ENCODE measurements around the gene DTWD2.
"Not testable (repeated sequence)": the region's sequence is repeated elsewhere in the genome, so short reads cannot be mapped to it uniquely, and the experiment has no call there.

Gene DTWD2

DNA sequence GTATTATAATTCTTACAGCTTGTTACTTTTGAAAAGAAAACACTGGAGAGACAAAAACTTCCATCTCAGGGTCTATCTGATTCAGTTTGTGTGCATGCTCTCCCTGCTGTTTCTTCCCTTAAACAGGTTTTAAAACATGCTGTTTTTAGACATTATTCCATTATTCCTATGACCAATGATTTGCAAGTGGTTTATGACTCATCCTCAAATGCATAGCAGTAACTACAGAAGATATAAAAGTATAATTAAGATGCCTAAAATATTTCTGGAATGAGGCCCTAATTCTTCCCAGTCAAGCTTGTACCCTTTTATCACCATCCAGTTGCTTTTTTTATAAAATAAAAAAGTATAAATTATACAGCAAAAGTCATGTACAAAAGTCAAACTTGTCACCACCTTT lies 3.7 kb downstream of the DTWD2 start:
- Mint-ChIP-seq H3K9me3 (no peaks in the 10 kb centered on the region), H3K4me1 (peaks cover 7 to 38% of the 10 kb centered on the region in 2 donors), H3K36me3 (peaks cover 0 to 6% of the 10 kb centered on the region in 2 donors), H3K4me3 (no peak overlapping the region), H3K27me3 (no peaks in the 10 kb centered on the region), H3K27ac (no peak overlapping the region)
- ATAC-seq (replicated peaks), result no peak
- no peak for DNase-seq

DNA sequence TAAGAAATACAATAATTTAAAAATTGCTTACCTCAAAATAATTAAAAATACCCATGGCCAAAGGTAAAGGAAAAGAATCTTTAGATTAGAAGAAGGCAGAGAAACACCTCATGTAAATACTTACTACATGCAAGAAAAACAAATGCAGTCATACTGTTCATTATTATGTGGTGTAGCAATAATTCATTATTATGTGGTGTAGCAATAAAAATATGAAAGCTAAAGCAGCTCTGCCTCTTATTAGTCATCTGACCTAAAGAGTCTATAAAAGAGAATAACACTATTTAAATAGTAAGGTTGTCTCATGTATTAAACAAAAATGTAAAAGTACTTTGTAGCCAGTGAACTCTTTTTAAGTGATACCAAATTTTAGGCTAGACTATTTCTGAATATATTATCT lies 6.6 kb downstream of the DTWD2 start:
- ATAC-seq (replicated peaks) (no peak), DNase-seq (no peak)
- H3K4me1 Mint-ChIP-seq, result peaks cover 8 to 27% of the 10 kb centered on the region in 2 donors

DNA sequence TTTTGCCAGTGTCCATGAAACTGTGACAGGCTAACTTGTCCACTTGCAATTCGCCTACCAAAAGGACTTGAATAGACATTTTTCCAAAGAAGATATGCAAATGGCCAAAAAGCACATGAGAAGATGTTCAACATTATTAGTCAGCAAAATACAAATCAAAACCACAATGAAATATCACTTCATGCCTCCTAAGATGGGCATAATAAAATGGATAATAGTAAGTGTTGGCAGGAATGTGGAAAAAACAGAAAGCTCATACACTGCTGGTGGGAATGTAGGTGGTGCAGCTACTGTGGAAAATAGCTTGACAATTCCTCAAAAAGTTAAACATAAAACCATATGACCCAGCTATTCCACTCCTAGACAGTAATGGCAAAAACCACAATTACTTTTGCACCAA lies 7.9 kb downstream of the DTWD2 start:
- ATAC-seq (replicated peaks) (no peak), DNase-seq (no peak)
- Mint-ChIP-seq H3K9me3 (peaks cover 7 to 9% of the 10 kb centered on the region in 2 donors), H3K4me3 (no peak overlapping the region), H3K27ac (no peak overlapping the region), H3K36me3 (peaks cover 19 to 26% of the 10 kb centered on the region in 2 donors), H3K27me3 (no peaks in the 10 kb centered on the region), H3K4me1 (peaks cover 6 to 22% of the 10 kb centered on the region in 2 donors)

More for the DNA sequence above, 6.6 kb downstream of the DTWD2 start:
- Mint-ChIP-seq H3K27ac (no peak overlapping the region), H3K9me3 (peaks cover 4 to 7% of the 10 kb centered on the region in 2 donors), H3K36me3 (peaks cover 11 to 14% of the 10 kb centered on the region in 2 donors), H3K27me3 (no peaks in the 10 kb centered on the region), H3K4me3 (no peak overlapping the region)

DNA sequence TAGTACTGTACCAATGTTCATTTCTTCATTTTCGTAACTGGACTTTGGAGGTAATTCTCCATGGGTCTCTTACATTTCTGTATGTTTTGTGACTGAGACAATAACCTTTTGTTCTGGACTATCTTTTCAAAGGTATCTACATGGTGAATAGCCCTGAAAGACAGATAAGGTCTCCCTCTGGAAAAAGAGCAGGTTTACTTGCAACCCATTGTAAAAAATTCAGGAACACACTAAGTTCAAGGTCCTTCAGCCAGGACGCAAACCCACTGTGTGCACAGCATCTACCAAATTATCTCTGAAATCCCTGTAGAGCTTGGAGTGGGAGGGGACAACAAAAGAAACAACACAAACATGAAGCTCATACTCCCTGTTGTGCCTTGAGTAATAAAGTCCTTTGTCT lies 8.3 kb downstream of the DTWD2 start:
- Mint-ChIP-seq H3K27me3 (no peaks in the 10 kb centered on the region), H3K36me3 (peaks cover 20 to 30% of the 10 kb centered on the region in 2 donors), H3K9me3 (peaks cover 7 to 11% of the 10 kb centered on the region in 2 donors), H3K4me3 (no peak overlapping the region), H3K4me1 (peaks cover 6 to 22% of the 10 kb centered on the region in 2 donors), H3K27ac (no peak overlapping the region)
- no peak for ATAC-seq (replicated peaks)
- DNase-seq, result no peak

DNA sequence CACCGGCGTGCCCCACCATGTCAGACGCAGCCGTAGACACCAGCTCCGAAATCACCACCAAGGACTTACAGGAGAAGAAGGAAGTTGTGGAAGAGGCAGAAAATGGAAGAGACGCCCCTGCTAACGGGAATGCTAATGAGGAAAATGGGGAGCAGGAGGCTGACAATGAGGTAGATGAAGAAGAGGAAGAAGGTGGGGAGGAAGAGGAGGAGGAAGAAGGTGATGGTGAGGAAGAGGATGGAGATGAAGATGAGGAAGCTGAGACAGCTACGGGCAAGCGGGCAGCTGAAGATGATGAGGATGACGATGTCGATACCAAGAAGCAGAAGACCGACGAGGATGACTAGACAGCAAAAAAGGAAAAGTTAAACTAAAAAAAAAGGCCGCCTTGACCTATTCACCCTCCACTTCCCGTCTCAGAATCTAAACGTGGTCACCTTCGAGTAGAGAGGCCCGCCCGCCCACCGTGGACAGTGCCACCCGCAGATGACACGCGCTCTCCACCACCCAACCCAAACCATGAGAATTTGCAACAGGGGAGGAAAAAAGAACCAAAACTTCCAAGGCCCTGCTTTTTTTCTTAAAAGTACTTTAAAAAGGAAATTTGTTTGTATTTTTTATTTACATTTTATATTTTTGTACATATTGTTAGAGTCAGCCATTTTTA lies 14.4 kb downstream of the DTWD2 start:
- H3K4me1 Mint-ChIP-seq, result peaks cover 13 to 29% of the 10 kb centered on the region in 2 donors
- not testable (repeated sequence) for DNase-seq; H3K4me3 Mint-ChIP-seq; ATAC-seq (replicated peaks); H3K27me3 Mint-ChIP-seq
- peaks cover 12 to 16% of the 10 kb centered on the region in 2 donors for H3K9me3 Mint-ChIP-seq
- peak overlapping the region; percentile 78 for H3K27ac Mint-ChIP-seq
- peaks cover 30 to 41% of the 10 kb centered on the region in 2 donors for H3K36me3 Mint-ChIP-seq

DNA sequence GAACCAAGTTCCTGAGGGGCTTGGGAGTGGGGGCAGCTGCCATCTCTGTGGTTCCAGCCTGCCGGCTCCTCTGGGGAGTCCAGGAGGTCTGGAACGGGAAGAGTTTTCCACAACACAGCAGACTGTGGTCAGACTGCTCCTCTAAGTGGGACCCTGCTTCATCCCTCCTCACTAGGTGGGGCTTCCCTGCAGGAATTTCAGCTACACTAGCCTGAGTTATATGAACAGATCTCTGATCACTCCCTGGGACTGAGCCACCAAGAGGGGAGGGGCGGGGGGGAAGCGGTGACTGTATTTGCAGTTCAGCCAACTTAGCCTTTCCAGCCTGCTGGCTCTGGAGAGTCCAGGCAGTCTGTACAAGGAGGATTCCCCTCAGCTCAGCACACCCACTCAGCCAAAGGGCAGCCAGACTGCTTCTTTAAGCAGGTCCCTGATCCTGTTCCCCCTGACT lies 19.4 kb downstream of the DTWD2 start:
- H3K36me3 Mint-ChIP-seq, result peaks cover 11 to 16% of the 10 kb centered on the region in 2 donors
- ATAC-seq (replicated peaks) (no peak), DNase-seq (no peak)
- no peaks in the 10 kb centered on the region for H3K27me3 Mint-ChIP-seq
- no peak overlapping the region for H3K4me3 Mint-ChIP-seq
- no peak overlapping the region for H3K27ac Mint-ChIP-seq
- peaks cover 5% of the 10 kb centered on the region in 2 donors for H3K9me3 Mint-ChIP-seq
- H3K4me1 Mint-ChIP-seq, result peaks cover 7 to 21% of the 10 kb centered on the region in 2 donors

DNA sequence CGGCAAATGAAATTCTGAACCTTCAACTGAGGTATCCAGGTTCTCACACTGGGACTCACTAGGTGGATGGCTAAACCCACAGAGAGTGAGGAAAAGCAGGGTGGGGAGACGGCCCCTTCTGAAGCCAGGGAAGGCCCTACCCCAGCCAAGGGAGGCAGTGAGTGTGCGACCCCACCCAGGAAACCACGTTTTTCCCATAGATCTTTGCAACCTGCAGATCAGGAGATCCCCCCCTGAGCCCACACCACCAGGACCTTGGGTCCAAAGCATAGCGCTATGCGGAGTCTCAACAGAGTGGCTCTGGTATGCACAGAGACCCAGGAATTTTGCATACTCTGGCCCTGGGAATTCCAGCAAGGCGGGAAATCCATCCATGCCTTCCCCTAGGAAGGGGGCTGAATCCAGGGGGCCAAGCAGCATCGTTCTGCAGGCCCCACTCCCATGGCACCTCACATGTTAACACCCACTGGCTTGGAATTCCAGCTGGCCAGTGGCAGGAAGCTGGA lies 19.9 kb downstream of the DTWD2 start:
- Mint-ChIP-seq H3K4me1 (peaks cover 5 to 21% of the 10 kb centered on the region in 2 donors), H3K9me3 (peaks cover 0 to 2% of the 10 kb centered on the region in 2 donors), H3K4me3 (no peak overlapping the region), H3K27me3 (no peaks in the 10 kb centered on the region), H3K27ac (no peak overlapping the region), H3K36me3 (peaks cover 6 to 12% of the 10 kb centered on the region in 2 donors)
- DNase-seq (no peak), ATAC-seq (replicated peaks) (no peak)

DNA sequence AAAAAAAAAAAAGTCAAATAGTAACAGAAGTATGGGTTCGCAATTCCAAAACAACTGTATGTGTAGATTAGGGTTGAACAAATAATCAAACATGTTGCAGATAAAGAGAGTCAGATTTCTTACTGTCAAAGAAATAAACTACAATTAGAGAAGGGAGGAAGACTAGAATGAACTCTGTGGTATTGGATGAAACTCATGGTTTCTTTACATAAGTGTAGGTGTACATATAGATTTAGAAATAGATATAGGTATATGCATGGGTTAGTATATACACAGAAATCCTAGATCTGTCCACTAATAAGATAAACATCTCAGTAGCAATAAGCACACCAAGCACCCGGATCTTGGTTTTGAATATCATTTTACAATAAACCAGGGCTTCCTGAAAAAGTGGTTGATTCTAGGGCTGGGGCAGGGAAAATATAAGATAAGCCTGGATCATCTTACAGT lies 21.3 kb downstream of the DTWD2 start:
- ATAC-seq (replicated peaks) (no peak), DNase-seq (no peak)
- peaks cover 3 to 6% of the 10 kb centered on the region in 2 donors for H3K36me3 Mint-ChIP-seq
- no peaks in the 10 kb centered on the region for H3K27me3 Mint-ChIP-seq
- H3K9me3 Mint-ChIP-seq, result no peaks in the 10 kb centered on the region
- peaks cover 5 to 20% of the 10 kb centered on the region in 2 donors for H3K4me1 Mint-ChIP-seq
- no peak overlapping the region for H3K27ac Mint-ChIP-seq
- H3K4me3 Mint-ChIP-seq, result no peak overlapping the region

DNA sequence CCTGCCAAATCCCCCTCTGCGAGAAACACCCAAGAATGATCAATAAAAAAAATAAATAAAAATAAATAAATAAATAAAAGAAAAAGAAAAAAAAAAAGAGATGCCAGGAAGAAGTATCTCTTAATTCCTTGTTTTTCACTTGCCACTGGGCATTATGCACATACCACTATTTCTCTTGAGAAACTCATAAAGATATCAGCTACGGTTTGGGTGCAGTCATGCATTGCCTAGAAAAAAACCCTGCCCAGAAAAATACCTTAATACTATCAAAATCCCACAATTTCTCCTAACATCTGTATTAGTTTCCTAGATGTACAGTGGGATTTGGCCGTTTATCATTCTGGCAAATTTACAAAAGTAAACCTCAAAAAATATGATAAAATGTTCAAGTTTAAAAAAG lies 22.5 kb downstream of the DTWD2 start:
- DNase-seq, result no peak
- no peak for ATAC-seq (replicated peaks)
- H3K36me3 Mint-ChIP-seq, result peaks cover 3 to 6% of the 10 kb centered on the region in 2 donors
- H3K4me1 Mint-ChIP-seq, result peaks cover 2 to 15% of the 10 kb centered on the region in 2 donors
- no peak overlapping the region for H3K4me3 Mint-ChIP-seq
- H3K27ac Mint-ChIP-seq, result no peak overlapping the region
- H3K9me3 Mint-ChIP-seq, result no peaks in the 10 kb centered on the region
- no peaks in the 10 kb centered on the region for H3K27me3 Mint-ChIP-seq

DNA sequence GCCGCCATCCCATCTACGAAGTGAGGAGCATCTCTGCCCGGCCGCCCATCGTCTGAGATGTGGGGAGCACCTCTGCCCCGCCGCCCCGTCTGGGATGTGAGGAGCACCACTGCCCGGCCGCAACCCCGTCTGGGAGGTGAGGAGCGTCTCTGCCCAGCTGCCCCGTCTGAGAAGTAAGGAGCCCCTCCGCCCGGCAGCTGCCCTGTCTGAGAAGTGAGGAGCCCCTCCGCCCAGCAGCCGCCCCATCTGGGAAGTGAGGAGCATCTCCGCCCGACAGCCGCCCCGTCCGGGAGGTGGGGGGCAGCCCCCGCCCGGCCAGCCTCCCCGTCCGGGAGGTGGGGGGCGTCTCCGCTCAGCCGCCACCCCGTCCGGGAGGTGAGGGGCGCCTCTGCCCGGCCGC lies 23.4 kb downstream of the DTWD2 start:
- not testable (repeated sequence) for H3K9me3 Mint-ChIP-seq

DNA sequence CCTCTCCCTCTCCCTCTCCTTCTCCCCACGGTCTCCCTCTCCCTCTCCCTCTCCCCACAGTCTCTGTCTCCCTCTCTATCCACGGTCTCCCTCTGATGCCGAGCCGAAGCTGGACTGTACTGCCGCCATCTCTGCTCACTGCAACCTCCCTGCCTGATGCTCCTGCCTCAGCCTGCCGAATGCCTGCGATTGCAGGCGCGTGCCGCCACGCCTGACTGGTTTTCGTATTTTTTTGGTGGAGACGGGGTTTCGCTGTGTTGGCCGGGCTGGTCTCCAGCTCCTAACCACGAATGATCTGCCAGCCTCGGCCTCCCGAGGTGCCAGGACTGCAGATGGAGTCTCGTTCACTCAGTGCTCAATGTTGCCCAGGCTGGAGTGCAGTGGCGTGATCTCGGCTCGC lies 24.0 kb downstream of the DTWD2 start:
- not testable (repeated sequence) for H3K4me1 Mint-ChIP-seq; H3K27me3 Mint-ChIP-seq; ATAC-seq (replicated peaks); DNase-seq; H3K9me3 Mint-ChIP-seq; H3K27ac Mint-ChIP-seq
- Mint-ChIP-seq H3K4me3 (peak overlapping the region in 1 of 2 donors; percentile 19), H3K36me3 (peaks cover 5 to 12% of the 10 kb centered on the region in 2 donors)

More for the DNA sequence above, 23.4 kb downstream of the DTWD2 start:
- not testable (repeated sequence) for H3K27me3 Mint-ChIP-seq; H3K4me3 Mint-ChIP-seq; ATAC-seq (replicated peaks); H3K4me1 Mint-ChIP-seq; H3K36me3 Mint-ChIP-seq; H3K27ac Mint-ChIP-seq; DNase-seq

DNA sequence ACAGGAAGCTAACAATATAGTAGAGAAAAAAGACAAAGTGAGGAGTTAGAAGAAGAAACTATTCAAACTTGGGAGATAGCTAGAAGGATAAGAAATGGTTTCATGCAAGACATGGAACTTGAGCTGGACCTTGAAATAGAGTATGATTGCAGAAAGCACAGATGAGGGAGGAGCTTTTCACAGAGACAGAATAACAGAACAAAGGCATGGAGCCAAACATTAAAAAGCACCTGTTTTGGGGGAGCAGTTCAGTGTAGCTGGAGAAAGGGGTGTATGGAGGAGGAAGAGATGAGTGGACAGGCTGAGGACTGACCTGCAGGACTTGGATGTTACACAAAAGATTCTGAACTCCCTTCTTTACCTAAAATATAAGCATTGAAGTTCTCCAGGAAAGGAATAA lies 25.2 kb downstream of the DTWD2 start:
- ATAC-seq (replicated peaks) (no peak), DNase-seq (no peak)
- Mint-ChIP-seq H3K4me3 (no peak overlapping the region), H3K9me3 (peaks cover 6 to 10% of the 10 kb centered on the region in 2 donors), H3K27ac (no peak overlapping the region), H3K27me3 (no peaks in the 10 kb centered on the region), H3K4me1 (no peaks in the 10 kb centered on the region), H3K36me3 (peaks cover 7 to 24% of the 10 kb centered on the region in 2 donors)

DNA sequence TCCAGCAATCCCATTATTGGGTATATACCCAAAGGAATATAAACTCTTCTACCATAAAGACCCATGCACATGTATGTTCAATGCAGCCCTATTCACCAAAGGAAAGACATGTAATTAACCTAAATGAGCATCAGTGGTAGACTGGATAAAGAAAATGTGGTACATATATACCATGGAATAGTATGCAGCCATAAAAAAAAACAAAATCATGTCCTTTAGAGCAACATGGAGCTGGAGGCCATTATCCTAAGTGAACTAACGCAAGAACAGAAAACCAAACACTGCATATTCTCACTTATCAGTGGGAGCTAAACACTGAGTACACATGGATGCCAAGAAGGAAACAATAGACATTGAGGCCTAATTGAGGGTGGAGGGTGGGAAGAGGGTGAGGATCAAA lies 27.8 kb downstream of the DTWD2 start:
- ATAC-seq (replicated peaks) (no peak), DNase-seq (no peak)
- Mint-ChIP-seq H3K27me3 (no peaks in the 10 kb centered on the region), H3K9me3 (peaks cover 6 to 10% of the 10 kb centered on the region in 2 donors), H3K36me3 (peaks cover 7 to 23% of the 10 kb centered on the region in 2 donors), H3K27ac (no peak overlapping the region), H3K4me3 (no peak overlapping the region), H3K4me1 (no peaks in the 10 kb centered on the region)

DNA sequence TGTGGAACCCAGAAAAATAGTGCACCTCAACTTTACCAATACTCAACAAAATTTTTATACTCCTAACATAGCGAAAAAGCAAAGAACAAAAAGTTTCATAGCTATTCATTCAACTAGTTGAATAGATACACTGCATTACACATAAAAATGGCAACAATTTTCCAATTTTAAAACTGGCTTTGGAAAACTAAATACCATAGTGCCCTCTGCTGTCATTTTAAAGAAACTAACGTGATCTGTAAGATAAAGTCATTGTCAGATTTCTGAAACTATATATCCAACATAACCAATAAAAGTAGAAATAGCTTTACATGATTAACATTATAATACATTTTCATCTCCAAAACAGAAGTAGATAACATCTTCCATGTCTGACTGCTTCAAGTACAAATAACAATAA lies 31.6 kb downstream of the DTWD2 start:
- Mint-ChIP-seq H3K27me3 (no peaks in the 10 kb centered on the region), H3K36me3 (peaks cover 10 to 27% of the 10 kb centered on the region in 2 donors), H3K9me3 (peaks cover 6 to 10% of the 10 kb centered on the region in 2 donors), H3K4me3 (no peak overlapping the region), H3K4me1 (no peaks in the 10 kb centered on the region), H3K27ac (no peak overlapping the region)
- no peak for DNase-seq
- no peak for ATAC-seq (replicated peaks)

DNA sequence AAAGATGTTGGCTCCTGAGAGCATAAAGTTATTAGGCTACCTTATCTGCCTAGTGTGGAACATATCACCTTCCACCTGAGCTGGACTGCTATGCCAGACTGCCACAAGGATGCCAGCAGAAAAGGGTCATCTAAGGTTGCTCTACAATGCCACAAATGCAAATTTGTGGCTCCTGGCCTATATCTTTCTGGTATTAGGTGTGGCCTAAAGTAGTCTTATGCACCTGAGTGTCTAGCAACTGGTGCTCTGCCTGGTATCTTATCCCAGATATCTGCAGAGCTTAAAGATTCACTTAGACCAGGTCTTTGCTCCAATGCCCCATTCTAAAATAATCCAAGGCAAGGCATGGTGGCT lies 34.7 kb downstream of the DTWD2 start:
- Mint-ChIP-seq H3K4me3 (no peak overlapping the region), H3K9me3 (no peaks in the 10 kb centered on the region), H3K27me3 (no peaks in the 10 kb centered on the region), H3K27ac (no peak overlapping the region), H3K4me1 (no peaks in the 10 kb centered on the region), H3K36me3 (peaks cover 12 to 25% of the 10 kb centered on the region in 2 donors)
- ATAC-seq (replicated peaks), result no peak
- DNase-seq, result no peak

Data from stimulated activated naive B cell treated with anti-CD40 and anti-IgM and Interleukin-4, amounts not matched to agents 10 μg/mL and 1 μg/mL and 100 μg/mL, for 72 hours (primary cell).